GM12891 (cell line): ENCODE results near the gene SLC13A5.

ENCODE experiments used
- DNase-seq: peaks from one replicate; pipeline ENCODE4 v3.0.0; 2011; ENCODE audit warnings: low spot score; ENCODE audit not compliant: insufficient read length
- FAIRE-seq: peaks from 2 replicates; lab custom pipeline; 2011; peaks lifted over from hg19 to GRCh38; lab: Jason Lieb, UNC
- PAX5 ChIP-seq: IDR thresholded peaks from 2 replicates; pipeline ENCODE4 v1.6.1; 2011; ENCODE audit warnings: low read length, moderate library complexity, mild to moderate bottlenecking; ENCODE audit not compliant: insufficient read depth, severe bottlenecking
- POLR2A ChIP-seq: IDR thresholded peaks from 2 replicates; pipeline ENCODE4 v1.6.1; 2011; ENCODE audit warnings: low read depth, low read length, control low read depth
- POLR2AphosphoS5 ChIP-seq: IDR thresholded peaks from 2 replicates; pipeline ENCODE4 v1.6.1; 2011; ENCODE audit warnings: low read depth, low read length, control low read depth
- POU2F2 ChIP-seq: IDR thresholded peaks from 2 replicates; pipeline ENCODE4 v1.6.1; 2011; ENCODE audit warnings: low read depth, mild to moderate bottlenecking, control low read depth, low read length, moderate library complexity
- SPI1 ChIP-seq: IDR thresholded peaks from 2 replicates; pipeline ENCODE4 v1.6.1; 2011; ENCODE audit warnings: low read depth, low read length, control low read depth
- TAF1 ChIP-seq: IDR thresholded peaks from 2 replicates; pipeline ENCODE4 v1.6.1; 2011; ENCODE audit warnings: low read depth, low read length, control low read depth

Gene SLC13A5

DNA sequence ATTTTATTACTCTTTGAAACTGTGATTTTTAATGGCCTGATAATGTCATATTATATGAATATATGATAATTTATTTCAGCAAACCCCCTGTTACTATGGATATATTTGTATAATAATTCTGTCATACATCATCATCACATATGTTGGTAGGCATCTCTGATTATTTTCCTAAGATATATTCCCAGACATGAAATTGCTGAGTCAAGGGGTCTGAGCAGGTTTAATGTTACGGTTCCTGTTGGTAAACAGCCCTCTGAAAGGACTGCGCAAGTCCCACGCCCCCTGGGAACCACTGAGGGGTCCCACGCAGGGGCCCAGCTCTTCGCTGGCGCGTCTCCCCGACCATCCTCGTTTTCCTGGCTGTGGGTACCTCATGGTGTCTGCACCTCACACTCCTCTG, 24.2 kb downstream of the SLC13A5 start:
- no peak for DNase-seq
- no peak for FAIRE-seq
- no peak for TF ChIP-seq POLR2AphosphoS5
- TF ChIP-seq TAF1: no peak
- no peak for TF ChIP-seq SPI1
- TF ChIP-seq POLR2A: no peak
- no peak for TF ChIP-seq PAX5
- TF ChIP-seq POU2F2: no peak

DNA sequence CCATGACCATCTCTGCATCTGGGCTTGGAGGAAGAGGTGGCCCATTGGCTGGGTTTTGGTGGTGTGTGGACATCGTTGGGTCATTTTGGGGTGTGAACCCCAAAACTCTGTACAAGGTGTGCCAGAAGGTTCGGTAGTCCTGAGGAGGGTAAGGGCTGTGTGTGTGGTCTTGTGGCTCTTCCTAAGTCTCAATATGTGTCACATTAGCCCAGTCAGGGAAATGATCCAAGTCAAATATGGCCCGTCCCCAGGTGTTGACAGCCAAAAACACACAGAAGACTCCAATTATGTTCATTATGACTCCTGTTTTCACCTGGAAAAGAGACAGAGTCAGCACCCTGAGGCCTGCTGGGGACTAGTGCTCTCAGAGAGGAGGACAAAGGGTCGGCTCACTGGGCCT, 27.1 kb downstream of the SLC13A5 start:
- TF ChIP-seq PAX5 (no peak), TAF1 (no peak), POLR2AphosphoS5 (no peak), SPI1 (no peak), POLR2A (no peak), POU2F2 (no peak)
- FAIRE-seq: no peak

DNA sequence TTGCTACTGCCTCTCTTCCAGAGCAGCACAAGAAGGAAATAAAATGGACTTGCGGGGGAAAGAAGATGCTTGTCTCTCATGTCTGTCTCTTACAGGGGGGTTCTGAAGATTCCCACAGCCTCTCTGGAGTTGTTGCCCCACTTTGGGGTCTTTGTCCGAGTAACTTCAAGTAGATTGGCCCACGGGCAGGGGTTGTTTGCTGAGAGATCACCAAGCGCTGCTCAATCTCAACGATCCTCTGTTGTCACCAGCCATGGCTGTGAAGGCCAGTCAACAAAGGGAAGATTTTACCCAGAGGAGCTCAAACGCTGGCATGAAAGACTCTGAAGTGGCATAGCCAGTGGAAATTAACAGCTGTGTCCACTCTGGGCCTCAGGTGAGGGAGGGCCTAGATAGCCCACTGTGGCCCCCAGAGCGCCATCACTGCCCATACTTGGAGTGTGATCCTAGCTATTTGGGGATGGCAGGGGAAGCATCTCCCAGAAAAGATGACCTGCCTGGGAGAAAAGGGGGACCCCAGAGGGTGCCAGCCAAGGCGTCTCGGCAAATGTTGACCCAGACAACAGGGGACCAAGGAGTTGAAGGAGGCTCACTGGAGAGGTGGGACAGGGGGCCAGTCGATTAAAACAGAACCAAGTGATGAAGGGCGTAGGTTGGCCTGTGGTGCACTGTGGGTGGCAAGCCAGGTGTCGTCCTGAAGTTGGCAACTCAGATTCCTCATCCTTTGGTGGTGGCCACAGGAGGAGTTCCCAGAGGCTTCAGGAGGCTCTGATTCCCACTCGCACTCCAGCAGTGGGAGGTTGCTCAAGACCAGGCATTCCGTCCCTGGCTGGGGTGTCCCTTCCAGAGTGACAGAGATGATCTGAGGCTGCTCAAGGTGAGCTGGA, 28.0 kb downstream of the SLC13A5 start:
- no peak for DNase-seq
- FAIRE-seq: no peak
- TF ChIP-seq POLR2A (no peak), POLR2AphosphoS5 (no peak), SPI1 (no peak)

More for the DNA sequence above, 27.1 kb downstream of the SLC13A5 start:
- no peak for DNase-seq

DNA sequence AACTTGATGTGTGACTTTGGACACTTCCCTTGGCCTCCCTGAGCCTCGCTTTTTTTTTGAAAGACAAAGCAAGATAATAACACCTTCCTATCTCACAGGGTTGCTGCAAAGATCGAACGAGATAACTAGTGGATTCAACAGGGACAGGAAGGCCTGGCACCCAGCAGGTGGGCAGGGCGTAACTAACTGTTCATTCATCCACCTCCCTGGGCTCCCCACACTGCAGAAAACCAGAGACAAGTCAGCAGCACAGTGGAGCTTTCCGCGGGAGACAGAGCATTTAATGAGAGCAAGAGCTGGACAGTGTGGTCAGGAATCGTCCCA, 28.7 kb downstream of the SLC13A5 start:
- no peak for FAIRE-seq
- TF ChIP-seq SPI1: no peak
- TF ChIP-seq POLR2AphosphoS5: no peak
- no peak for TF ChIP-seq TAF1
- no peak for TF ChIP-seq PAX5
- TF ChIP-seq POLR2A: no peak
- TF ChIP-seq POU2F2: no peak

DNA sequence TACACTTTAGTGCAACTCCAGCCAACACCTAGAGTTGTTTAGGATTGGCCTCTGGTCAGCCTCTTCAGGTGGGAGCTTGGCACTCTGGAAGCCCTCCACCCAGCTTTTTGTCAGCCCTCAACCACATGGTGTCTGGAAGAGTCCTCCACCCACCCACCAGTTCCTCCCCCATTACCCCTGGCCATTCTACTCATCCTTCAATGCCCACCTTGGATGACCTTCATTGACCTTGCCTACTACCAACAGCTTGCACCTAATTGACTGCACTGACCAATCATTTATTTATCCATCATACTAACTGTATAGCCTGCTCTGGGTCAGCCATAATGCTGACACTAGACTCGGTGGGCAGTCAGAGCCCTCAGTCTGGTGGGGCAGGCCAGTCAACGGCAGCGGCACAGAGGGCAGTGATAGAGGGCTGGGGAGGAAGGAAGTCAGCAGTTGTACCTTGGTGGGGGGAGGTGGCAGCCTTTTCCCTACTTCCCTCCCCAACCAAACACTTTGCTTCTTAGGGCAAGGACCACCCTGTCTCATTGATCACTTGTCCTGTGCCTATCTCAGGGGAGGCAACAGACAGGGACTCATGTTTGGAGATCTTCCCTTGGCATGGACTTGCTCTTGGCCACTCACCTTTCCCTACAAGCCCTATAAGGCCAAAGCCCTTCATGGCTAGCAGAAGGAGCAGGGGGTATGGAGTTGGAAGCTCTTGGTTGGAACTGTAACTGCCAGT, 29.3 kb downstream of the SLC13A5 start:
- no peak for TF ChIP-seq TAF1
- TF ChIP-seq SPI1: no peak
- no peak for TF ChIP-seq POU2F2
- TF ChIP-seq POLR2AphosphoS5: no peak
- no peak for TF ChIP-seq POLR2A
- TF ChIP-seq PAX5: no peak
- DNase-seq (no peak), FAIRE-seq (no peak)

More for the DNA sequence above, 28.7 kb downstream of the SLC13A5 start:
- no peak for DNase-seq

DNA sequence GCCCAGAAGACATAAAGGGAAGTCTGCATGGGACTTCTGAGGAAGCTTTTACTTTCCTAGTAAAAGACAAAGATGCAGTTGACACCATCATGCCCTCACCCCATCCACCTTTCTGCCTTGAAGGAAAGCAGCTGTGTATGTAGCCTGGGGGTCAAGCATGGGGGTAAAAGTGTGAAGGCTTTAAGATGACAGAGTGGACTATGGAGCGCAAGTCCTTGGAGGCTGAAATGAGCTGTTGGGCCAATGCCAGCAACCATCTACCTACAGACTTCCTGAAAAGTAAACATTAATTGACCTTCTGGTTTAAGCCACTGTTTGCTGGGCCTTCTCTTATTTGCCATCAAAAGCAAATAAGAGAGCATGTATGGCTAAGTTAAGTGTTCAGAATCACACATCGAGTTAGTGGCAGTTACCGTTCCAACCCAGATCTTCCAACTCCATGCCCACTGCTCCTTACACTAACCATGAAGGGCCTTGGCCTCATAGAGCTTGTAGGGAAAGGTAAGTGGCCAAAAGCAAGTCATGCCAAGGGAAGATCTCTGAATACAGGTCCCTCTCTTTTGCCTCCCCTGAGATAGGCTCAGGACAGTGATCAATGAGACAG, 30.0 kb downstream of the SLC13A5 start:
- no peak for TF ChIP-seq POLR2AphosphoS5
- TF ChIP-seq POLR2A: no peak
- no peak for TF ChIP-seq PAX5
- no peak for FAIRE-seq
- DNase-seq: no peak

DNA sequence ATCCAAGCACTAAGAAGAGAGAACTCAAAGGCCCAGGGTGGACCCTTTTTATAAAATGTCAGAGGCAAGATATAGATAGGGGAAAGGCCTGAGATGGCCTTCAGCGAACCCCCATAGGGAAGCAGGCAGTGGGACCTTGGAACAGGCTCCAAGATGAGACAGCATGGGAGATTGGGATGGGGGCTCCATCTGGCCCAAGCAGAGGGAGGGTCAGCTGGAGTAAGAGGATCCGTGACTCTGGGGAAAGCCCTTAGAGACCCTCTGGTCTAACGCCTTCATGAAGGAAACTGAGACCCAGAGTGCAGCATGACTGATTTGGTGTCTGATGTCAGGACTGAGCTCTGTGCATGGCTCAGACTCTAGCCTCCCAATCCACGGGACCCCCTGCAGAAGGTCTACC, 30.8 kb downstream of the SLC13A5 start:
- no peak for DNase-seq
- no peak for FAIRE-seq
- no peak for TF ChIP-seq POLR2AphosphoS5
- no peak for TF ChIP-seq TAF1
- TF ChIP-seq PAX5: no peak
- TF ChIP-seq POLR2A: no peak
- TF ChIP-seq POU2F2: no peak
- TF ChIP-seq SPI1: no peak

DNA sequence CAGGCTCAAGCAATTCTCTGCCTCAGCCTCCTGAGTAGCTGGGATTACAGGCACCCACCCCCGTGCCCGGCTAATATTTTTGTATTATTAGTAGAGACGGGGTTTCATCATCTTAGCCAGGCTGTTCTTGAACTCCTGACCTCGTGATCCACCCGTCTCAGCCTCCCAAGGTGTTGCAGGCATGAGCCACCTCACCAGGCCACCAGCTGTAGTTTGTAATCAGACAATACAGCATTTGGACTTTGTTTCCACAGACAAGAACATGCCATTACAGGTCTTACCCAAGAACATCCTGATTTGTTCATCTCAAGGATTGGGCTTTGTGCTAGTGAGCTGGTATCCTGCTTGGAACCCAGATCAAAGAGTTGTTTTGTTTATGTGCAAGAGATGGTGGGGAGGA, 31.5 kb downstream of the SLC13A5 start:
- DNase-seq (no peak), FAIRE-seq (no peak)
- TF ChIP-seq PAX5: no peak
- TF ChIP-seq POU2F2: no peak
- TF ChIP-seq POLR2A: no peak
- no peak for TF ChIP-seq SPI1
- no peak for TF ChIP-seq TAF1
- no peak for TF ChIP-seq POLR2AphosphoS5

DNA sequence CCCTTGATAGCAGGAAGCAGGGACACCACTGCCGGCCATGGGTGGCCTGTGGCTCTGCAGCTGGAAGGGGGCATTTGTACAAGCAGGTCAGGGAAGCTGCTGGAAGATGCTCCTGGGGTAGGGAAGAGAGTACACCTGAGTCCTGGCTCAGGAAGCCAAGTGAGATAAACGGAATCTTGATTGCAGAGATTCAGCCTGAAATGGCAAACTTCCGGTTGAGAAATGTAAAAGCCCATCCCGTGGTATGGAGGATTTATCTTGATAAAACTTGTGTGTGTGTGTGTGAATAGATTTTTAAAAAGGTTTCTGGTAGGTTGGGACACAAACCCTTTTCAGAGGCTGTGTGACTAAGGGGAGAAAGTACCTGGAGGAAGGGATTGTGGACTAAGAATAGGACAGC, 32.0 kb downstream of the SLC13A5 start:
- DNase-seq (no peak), FAIRE-seq (no peak)
- TF ChIP-seq POLR2A (no peak), PAX5 (no peak), SPI1 (no peak), TAF1 (no peak), POU2F2 (no peak), POLR2AphosphoS5 (no peak)

DNA sequence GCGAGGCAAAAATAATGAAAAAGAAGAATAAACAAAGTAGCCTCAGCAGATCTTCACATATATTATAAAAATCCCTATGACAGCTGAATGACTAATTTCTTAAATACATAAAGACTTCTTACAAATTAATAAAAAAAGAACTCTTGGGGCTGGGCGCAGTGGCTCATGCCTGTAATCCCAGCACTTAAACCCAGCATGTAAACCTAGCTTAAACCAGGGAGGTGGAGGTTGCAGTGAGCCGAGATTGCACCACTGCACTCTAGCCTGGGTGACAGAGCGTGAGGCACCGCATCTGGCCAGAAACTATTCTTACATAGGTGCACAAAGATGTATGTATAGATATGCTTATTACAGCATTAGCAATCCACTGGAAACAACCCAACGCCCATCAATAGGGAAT, 33.9 kb downstream of the SLC13A5 start:
- FAIRE-seq: no peak
- DNase-seq: no peak
- no peak for TF ChIP-seq POU2F2
- TF ChIP-seq SPI1: no peak
- no peak for TF ChIP-seq POLR2AphosphoS5
- TF ChIP-seq PAX5: no peak
